Mammary epithelial cell (primary cell): Measurements from ENCODE around the gene TMEM39A.

Source experiments
- CTCF ChIP-seq, 2 donors: IDR thresholded peaks in 1 of 2; conservative IDR thresholded peaks in 1 of 2; 2 replicates each; pipeline ENCODE4 v1.5.1; 2011 to 2012; ENCODE audit warnings: inconsistent platforms in 2 of 2, low read length in 2 of 2, mild to moderate bottlenecking in 2 of 2, control low read depth in 1 of 2, low read depth in 1 of 2; ENCODE audit not compliant: insufficient read depth in 1 of 2; ENCODE audit errors: extremely low read depth in 1 of 2
- EZH2 ChIP-seq: IDR thresholded peaks from 2 replicates; pipeline ENCODE4 v1.6.1; 2012; ENCODE audit warnings: low read length, inconsistent platforms, borderline replicate concordance

GRCh38 chr3:119490153-119490552 is 26.7 kb upstream of the TMEM39A start:
- TF ChIP-seq CTCF (conservative IDR thresholded peaks at IDR 0.05 in 1 of 2, IDR thresholded peaks at IDR 0.05 in 1 of 2; ENCODE audit: extremely low read depth in 1 of 2, insufficient read depth in 1 of 2, low read depth in 1 of 2, low read length in 2 of 2) (no peak), EZH2 (no peak)
